Spleen (tissue), 11 donors: ENCODE data around the gene PLAC1. TPM values are rescaled to one million over a fixed set of nuclear protein-coding genes. Genes with fewer than 3 reads are reported as not detected.

Experiments used
- DNase-seq: peaks from one replicate; pipeline ENCODE4 v3.0.0-alpha.2; 2020
- H3K27ac ChIP-seq, 8 donors: fragments of 200-600 bp; sonication (generic) in 7 of 8; 1 replicate in 4 of 8; 2 replicates in 4 of 8; pipeline versions ENCODE4 v1.5.0 to v1.8.0; 2016 to 2021; ENCODE audit warnings: inconsistent platforms in 4 of 8, mild to moderate bottlenecking in 4 of 8, moderate library complexity in 1 of 8
- H3K27me3 ChIP-seq, 7 donors: fragments of 200-600 bp; sonication (generic) in 6 of 7; replicated peaks in 1 of 7; 1 replicate in 4 of 7; 2 replicates in 3 of 7; pipeline versions ENCODE4 v1.5.0 to v1.8.0; 2016 to 2021; ENCODE audit warnings: inconsistent platforms in 3 of 7, mild to moderate bottlenecking in 1 of 7
- H3K36me3 ChIP-seq, 6 donors: fragments of 200-600 bp; sonication (generic) in 5 of 6; 1 replicate in 4 of 6; 2 replicates in 2 of 6; pipeline versions ENCODE4 v1.5.0 to v1.8.0; 2016 to 2021; ENCODE audit warnings: inconsistent platforms in 2 of 6
- H3K4me1 ChIP-seq, 6 donors: fragments of 200-600 bp; sonication (generic) in 5 of 6; 1 replicate in 3 of 6; 2 replicates in 3 of 6; pipeline versions ENCODE4 v1.5.0 to v1.8.0; 2016 to 2021; ENCODE audit warnings: inconsistent platforms in 3 of 6
- H3K4me3 ChIP-seq, 8 donors: fragments of 200-600 bp; sonication (generic) in 7 of 8; 1 replicate in 4 of 8; 2 replicates in 4 of 8; pipeline versions ENCODE4 v1.5.0 to v1.8.0; 2016 to 2021; ENCODE audit warnings: inconsistent platforms in 4 of 8, mild to moderate bottlenecking in 4 of 8, moderate library complexity in 2 of 8
- H3K9me3 ChIP-seq, 8 donors: fragments of 200-600 bp; sonication (generic) in 7 of 8; 1 replicate in 4 of 8; 2 replicates in 4 of 8; pipeline versions ENCODE4 v1.5.0 to v1.8.0; 2016 to 2021; ENCODE audit warnings: inconsistent platforms in 4 of 8
- POLR2A ChIP-seq, 3 donors: fragments of 450-650 bp; IDR thresholded peaks; one replicate each; pipeline ENCODE4 v1.5.1; 2017; ENCODE audit warnings: antibody characterized with exemption in 3 of 3, mild to moderate bottlenecking in 1 of 3
- POLR2AphosphoS5 ChIP-seq, 3 donors: sonication (generic); formaldehyde crosslinking; IDR thresholded peaks; one replicate each; pipeline ENCODE4 v1.5.1; 2017; ENCODE audit warnings: antibody characterized with exemption in 3 of 3
- WGBS, 5 donors: extraction: QIAGEN DNeasy Blood & Tissue Kit in 3 of 5; methylation state at CpG; one replicate each; pipeline versions ENCODE4 v1.1.5 to v1.1.7; 2013 to 2018; 5-methylcytosine and 5-hydroxymethylcytosine counted together
- intact Hi-C: fragments of 100-400 bp; cut with DNase I; formaldehyde crosslinking; loops from one replicate; pipeline ENCODE4 v1.15.0; 2023; ENCODE audit warnings: low total_unique reads
- polyA plus RNA-seq, 3 donors: library from polyadenylated mRNA; stranded (reverse); fragments of 200-250 nt; gene quantifications; one replicate each; pipeline ENCODE4 v1.2.1, GENCODE V29; 2013
- total RNA-seq, 7 donors: library from RNA; depleted of rRNA in 3 of 7; stranded (reverse); fragments of >200 nt in 3 of 7; fragmentation: NEBNext Ultra II Directional in 4 of 7; extraction: Animal tissue kit (Norgen Biotek cat#: 25700) in 4 of 7; gene quantifications; one replicate each; pipeline versions ENCODE4 v1.1.0 to v1.2.1, GENCODE V29; 2016 to 2021
- TF ChIP-seq, protein P1 (sequence below), 11 experiments: fragments of 200-600 bp in 7 of 11; fragments of 450-650 bp in 4 of 11; sonication (generic) in 4 of 11; IDR thresholded peaks in 8 of 11; conservative IDR thresholded peaks in 3 of 11; 1 replicate in 7 of 11; 2 replicates in 4 of 11; pipeline versions ENCODE4 v1.4.0 to v1.8.0; 2016 to 2021; ENCODE audit warnings: antibody characterized with exemption in 11 of 11, inconsistent platforms in 4 of 11, mild to moderate bottlenecking in 1 of 11
- donor health status: healthy with polysubstance abuse.
- donor health status: DM: no; HTN: no; CAD: no; lungs with moderate emphysema.
- donor health status: DM: no; HTN: no; CAD: no.
- donor health status: Bipolar disorder and iron deficiency.
- donor health status: healthy.
- donor health status: DM: no; HTN: no; CAD: no.
- donor health status: DM: yes; HTN: yes; CAD: no.

PLAC1 gene
- total and polyA plus RNA-seq, 10 donors = not detected

DNA sequence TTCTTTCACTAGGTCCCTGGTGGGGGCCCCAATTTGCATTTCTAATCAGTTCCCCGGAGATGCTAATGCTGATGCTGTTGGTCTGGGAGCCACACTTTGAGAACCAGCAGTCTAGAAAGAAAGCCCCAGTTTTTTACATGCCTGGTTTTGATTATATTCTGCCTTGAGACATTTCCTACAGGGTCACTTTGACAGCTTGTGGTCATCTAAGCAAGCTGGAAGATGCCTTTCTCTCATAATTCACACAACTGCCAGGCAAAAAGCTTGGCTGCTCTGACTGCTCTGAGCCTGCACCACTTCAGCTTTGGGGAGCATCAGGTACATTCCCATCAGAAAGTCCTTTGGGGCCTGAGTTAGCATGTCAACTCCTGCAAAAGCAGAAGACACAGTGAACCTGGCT is 5.9 kb upstream of the PLAC1 start:
- Histone ChIP-seq H3K27me3 (peaks cover 0 to 5% (median 0%) of the 10 kb centered on the region in 7 donors), H3K27ac (no peak overlapping the region), H3K9me3 (no peaks in the 10 kb centered on the region), H3K4me1 (peaks cover 0 to 4% (median 0%) of the 10 kb centered on the region in 6 donors), H3K36me3 (no peaks in the 10 kb centered on the region), H3K4me3 (no peak overlapping the region)
- DNase-seq = no peak
- intact Hi-C loops = no loop called here
- 50 to 90% (median 80%) methylated on average over 1 of the region's 1 CpG for WGBS, 5 donors
- TF ChIP-seq, protein P1, sequence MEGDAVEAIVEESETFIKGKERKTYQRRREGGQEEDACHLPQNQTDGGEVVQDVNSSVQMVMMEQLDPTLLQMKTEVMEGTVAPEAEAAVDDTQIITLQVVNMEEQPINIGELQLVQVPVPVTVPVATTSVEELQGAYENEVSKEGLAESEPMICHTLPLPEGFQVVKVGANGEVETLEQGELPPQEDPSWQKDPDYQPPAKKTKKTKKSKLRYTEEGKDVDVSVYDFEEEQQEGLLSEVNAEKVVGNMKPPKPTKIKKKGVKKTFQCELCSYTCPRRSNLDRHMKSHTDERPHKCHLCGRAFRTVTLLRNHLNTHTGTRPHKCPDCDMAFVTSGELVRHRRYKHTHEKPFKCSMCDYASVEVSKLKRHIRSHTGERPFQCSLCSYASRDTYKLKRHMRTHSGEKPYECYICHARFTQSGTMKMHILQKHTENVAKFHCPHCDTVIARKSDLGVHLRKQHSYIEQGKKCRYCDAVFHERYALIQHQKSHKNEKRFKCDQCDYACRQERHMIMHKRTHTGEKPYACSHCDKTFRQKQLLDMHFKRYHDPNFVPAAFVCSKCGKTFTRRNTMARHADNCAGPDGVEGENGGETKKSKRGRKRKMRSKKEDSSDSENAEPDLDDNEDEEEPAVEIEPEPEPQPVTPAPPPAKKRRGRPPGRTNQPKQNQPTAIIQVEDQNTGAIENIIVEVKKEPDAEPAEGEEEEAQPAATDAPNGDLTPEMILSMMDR (IDR thresholded peaks at IDR 0.05 in 8 of 11, conservative IDR thresholded peaks at IDR 0.05 in 3 of 11) = no peak
- no peak for TF ChIP-seq POLR2AphosphoS5 (IDR thresholded peaks at IDR 0.05)

DNA sequence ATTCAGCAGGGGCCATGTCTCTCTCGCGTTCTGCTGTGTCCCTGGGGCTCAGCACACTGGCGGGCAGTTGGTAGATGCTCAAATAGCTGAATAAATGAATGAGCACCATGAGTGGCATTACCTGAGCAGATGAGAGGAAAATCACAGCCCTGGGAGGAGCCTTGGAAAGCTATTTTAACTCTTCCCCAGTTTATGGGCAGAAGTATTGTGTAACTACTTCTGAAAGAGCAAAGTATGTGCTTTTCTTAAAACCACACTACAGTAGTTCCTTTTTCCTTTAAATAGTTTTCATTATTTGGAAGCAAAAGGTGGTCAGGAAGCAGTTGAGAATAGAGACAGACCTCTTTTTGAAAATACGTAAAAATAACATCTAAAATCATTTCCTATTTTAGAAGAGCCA is 3.0 kb upstream of the PLAC1 start:
- Histone ChIP-seq H3K27me3 (peaks cover 0 to 5% (median 0%) of the 10 kb centered on the region in 7 donors), H3K36me3 (no peaks in the 10 kb centered on the region), H3K4me1 (peaks cover 0 to 4% (median 0%) of the 10 kb centered on the region in 6 donors), H3K27ac (peak overlapping the region in 1 of 8 donors; percentile 31), H3K9me3 (no peaks in the 10 kb centered on the region), H3K4me3 (no peak overlapping the region)
- intact Hi-C loops = no loop called here
- DNase-seq = no peak
- WGBS, 5 donors = 44 to 54% (median 51%) methylated on average over 4 of the region's 4 CpGs
- TF ChIP-seq, protein P1 (IDR thresholded peaks at IDR 0.05 in 8 of 11, conservative IDR thresholded peaks at IDR 0.05 in 3 of 11) = no peak
- TF ChIP-seq POLR2A (IDR thresholded peaks at IDR 0.05) = no peak
- no peak for TF ChIP-seq POLR2AphosphoS5 (IDR thresholded peaks at IDR 0.05)

DNA sequence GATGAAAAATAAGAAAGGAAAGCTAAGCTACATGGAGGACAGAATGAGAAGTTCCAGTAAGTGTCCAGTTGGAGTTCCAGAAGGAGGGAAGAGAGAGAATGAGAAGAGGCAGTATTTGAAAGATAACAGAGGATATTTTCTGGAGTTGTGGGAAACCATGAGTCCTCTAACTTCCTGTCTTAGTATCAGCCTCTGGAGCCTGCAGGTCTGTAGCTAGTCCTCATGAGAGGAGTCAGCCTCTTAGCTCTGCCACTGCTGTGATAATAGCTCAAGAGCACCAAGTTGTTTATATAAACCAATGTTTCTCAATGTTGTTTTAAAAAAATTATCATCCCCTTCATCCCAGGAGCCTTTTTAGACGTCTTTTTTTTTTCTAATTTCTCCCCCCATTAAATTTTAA is 2.4 kb upstream of the PLAC1 start:
- DNase-seq = no peak
- TF ChIP-seq, protein P1 (IDR thresholded peaks at IDR 0.05 in 8 of 11, conservative IDR thresholded peaks at IDR 0.05 in 3 of 11) = no peak
- no peak for TF ChIP-seq POLR2A (IDR thresholded peaks at IDR 0.05)
- no peak for TF ChIP-seq POLR2AphosphoS5 (IDR thresholded peaks at IDR 0.05)
- Histone ChIP-seq H3K4me1 (peaks cover 0 to 4% (median 0%) of the 10 kb centered on the region in 6 donors), H3K9me3 (no peaks in the 10 kb centered on the region), H3K36me3 (no peaks in the 10 kb centered on the region), H3K27ac (no peak overlapping the region), H3K27me3 (peaks cover 0 to 5% (median 0%) of the 10 kb centered on the region in 7 donors), H3K4me3 (no peak overlapping the region)
- intact Hi-C loops = no loop called here
- 6 to 30% (median 20%) methylated on average over 1 of the region's 1 CpG for whole genome bisulfite sequencing, 5 donors

DNA sequence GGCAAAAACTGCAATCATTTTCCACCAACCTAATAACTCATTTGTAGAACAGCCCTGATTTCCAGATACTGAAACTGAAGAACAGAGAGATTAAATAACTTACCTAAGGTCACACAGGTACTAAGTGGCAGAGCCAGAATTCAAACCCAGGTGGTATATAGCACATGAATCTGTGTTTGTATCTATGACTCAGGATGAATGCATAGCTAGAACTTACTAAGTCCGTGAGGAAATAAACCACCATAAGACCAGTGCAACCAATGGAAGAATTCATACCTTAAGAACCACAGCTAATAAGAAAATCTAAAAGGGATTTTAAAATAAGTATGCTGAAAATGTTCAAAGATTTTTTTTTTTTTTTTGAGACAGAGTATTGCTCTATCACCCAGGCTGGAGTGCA is 1.5 kb upstream of the PLAC1 start:
- WGBS, 5 donors = 87 to 100% (median 93%) methylated on average over 1 of the region's 1 CpG

More for the DNA sequence above, 1.5 kb upstream of the PLAC1 start:
- intact Hi-C loops = no loop called here
- Histone ChIP-seq H3K4me1 (peaks cover 0 to 4% (median 0%) of the 10 kb centered on the region in 6 donors), H3K4me3 (no peak overlapping the region), H3K9me3 (no peaks in the 10 kb centered on the region), H3K27ac (no peak overlapping the region), H3K27me3 (peaks cover 0 to 5% (median 0%) of the 10 kb centered on the region in 7 donors), H3K36me3 (no peaks in the 10 kb centered on the region)
- TF ChIP-seq, protein P1 (IDR thresholded peaks at IDR 0.05 in 8 of 11, conservative IDR thresholded peaks at IDR 0.05 in 3 of 11) = no peak
- TF ChIP-seq POLR2AphosphoS5 (IDR thresholded peaks at IDR 0.05) = no peak
- no peak for TF ChIP-seq POLR2A (IDR thresholded peaks at IDR 0.05)
- no peak for DNase-seq
